ENCODE measurements around the gene MRPL30. TPM values are rescaled to one million over a fixed set of nuclear protein-coding genes. Genes with fewer than 3 reads are reported as not detected.
"Not testable (repeated sequence)": the region's sequence is repeated elsewhere in the genome, so short reads cannot be mapped to it uniquely, and the experiment has no call there.

MRPL30 gene
- total RNA-seq, result 10 to 100 TPM; 20.7 to 21.2 TPM
- 10 to 100 TPM; 19.1 to 23.5 (median 20.4) TPM for polyA plus RNA-seq
- 13.8 to 36.0 (median 27.7) reads per million in 6 experiments for total RNA-seq

DNA sequence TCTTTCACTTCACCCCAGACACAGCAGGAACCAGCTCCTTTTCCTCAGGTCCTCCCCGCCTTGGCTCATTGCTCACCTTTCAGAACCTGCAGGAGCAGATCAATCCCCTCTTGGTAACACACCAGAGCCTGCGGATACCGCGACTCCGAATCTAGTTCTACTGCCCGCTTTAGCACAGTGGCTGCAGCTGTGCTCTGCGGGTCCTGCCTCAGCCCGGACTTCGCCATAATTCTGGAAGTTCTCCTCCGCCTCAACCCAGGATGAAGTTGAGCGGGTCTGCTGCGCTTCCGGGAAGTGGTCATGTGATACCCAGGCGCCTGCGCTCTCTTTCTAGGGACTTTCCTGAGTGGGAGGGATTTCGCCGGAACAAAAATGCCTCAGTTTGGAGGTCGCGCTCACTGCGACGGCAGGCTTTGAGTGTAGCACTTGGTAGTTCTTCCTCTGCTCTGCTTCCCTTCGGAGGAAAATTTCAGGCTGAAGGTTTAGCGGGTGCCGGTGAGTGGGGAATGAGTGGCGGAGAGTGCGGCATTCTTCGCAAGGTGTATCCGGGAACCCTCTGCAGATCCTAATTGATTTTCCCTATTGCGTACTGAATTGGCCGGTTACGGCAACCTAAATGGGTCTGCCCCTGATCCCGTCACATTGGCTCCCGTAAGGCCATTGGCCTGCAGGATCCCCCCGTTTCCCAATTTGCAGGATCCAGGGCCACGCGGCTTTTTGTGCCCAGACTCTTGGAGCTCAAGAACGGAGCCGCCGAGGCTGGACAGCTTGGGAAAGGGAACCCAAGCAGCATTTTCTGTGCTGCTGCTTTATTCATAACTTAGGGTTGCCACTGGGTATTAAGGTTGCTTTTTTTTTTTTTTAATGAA is at the start of gene MRPL30, which contains the start of gene MITD1:
MRPL30 (plus strand) TSS at position 430 of the 869 bp plus-strand sequence. CDS start 5,020 bp downstream, outside the sequence.
MITD1 (minus strand) TSS at position 304 of the 869 bp plus-strand sequence; CDS start at position 227, 77 bp downstream.
- ATAC-seq (peak; percentile 94 to 96), DNase-seq (peak; percentile 77 to 94 (median 92))
- peaks cover 32 to 73% (median 66%) of the 10 kb centered on the region in 4 donors for H3K4me1 Mint-ChIP-seq
- H3K4me3 Mint-ChIP-seq, result peak within 1 kb of the TSS; percentile 92 to 100 (median 99)
- H3K36me3 Mint-ChIP-seq, result peaks cover 0 to 19% (median 3%) of the 10 kb centered on the region in 3 donors
- H3K27ac Mint-ChIP-seq, result peak within 1 kb of the TSS; percentile 99 to 100 (median 99)
- POLR2A ChIA-PET, result interaction anchor here (0.6 to 2.5 kb wide), 8 partner anchors 14 to 768 kb away, joined by 3 to 24 read pairs (median 8); partner anchors contain the start of genes C2orf15, EIF5B, LIPT1 and REV1
- H3K9me3 Mint-ChIP-seq, result no peaks in the 10 kb centered on the region
- H3K27me3 Mint-ChIP-seq, result no peaks in the 10 kb centered on the region

DNA sequence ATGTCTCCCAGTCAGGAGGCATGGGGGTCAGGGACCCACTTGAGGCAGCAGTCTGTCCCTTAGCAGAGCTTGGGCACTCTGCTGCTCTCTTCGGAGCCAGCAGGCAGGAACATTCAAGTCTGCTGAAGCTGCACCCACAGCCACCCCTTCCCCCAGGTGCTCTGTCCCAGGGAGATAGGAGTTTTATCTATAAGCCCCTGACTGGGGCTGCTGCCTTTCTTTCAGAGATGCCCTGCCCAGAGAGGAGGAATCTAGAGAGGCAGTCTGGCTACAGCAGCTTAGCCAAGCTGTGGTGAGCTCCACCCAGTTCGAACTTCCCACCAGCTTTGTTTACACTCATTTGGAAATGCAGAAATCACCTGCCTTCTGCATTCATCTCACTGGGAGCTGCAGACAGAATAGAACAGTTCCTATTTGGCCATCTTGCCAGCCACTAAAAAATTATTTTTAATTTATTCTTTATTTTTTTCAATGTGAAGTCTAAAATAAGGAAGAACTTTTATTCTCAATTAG is 45.9 kb upstream of the MRPL30 start:
- H3K4me3 Mint-ChIP-seq, DNase-seq, ATAC-seq, POLR2A ChIA-PET, H3K27me3 Mint-ChIP-seq, H3K27ac Mint-ChIP-seq: not testable (repeated sequence)
- H3K9me3 Mint-ChIP-seq, result peaks cover 7 to 62% (median 40%) of the 10 kb centered on the region in 9 donors
- H3K4me1 Mint-ChIP-seq, result peaks cover 7 to 11% (median 8%) of the 10 kb centered on the region in 4 donors
- H3K36me3 Mint-ChIP-seq, result peaks cover 10 to 67% (median 38%) of the 10 kb centered on the region in 3 donors

DNA sequence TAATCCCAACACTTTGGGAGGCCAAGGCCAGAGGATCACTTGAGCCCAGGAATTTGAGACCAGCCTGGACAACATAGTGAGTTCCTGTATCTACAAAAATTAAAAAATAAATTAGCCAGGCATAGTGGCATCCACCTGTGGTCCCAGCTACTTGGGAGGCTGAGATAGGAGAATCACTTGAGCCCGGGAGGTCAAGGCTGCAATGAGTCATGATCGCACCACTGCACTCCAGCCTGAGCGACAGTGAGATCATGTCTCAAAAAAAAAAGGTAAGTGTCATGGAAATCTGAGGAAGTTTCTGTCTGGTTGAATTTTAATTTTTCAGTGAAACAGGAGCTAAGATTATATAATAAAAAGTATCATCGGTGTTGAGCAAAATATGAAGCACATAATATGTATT is 42.0 kb upstream of the MRPL30 start:
- DNase-seq (no peak), ATAC-seq (no peak)
- Mint-ChIP-seq H3K9me3 (peaks cover 0 to 24% (median 15%) of the 10 kb centered on the region in 9 donors), H3K4me3 (peak overlapping the region in 3 of 10 donors; percentile 27 to 48 (median 36)), H3K36me3 (peaks cover 9 to 35% (median 19%) of the 10 kb centered on the region in 3 donors), H3K27ac (peak overlapping the region in 4 of 10 donors; percentile 21 to 56 (median 29)), H3K27me3 (no peaks in the 10 kb centered on the region), H3K4me1 (peaks cover 10 to 29% (median 24%) of the 10 kb centered on the region in 4 donors)
- POLR2A ChIA-PET, result interaction anchor here (2.2 kb wide), 1 partner anchor 16 kb away, joined by 8 read pairs; the partner anchor contains the start of genes LIPT1 and TSGA10

DNA sequence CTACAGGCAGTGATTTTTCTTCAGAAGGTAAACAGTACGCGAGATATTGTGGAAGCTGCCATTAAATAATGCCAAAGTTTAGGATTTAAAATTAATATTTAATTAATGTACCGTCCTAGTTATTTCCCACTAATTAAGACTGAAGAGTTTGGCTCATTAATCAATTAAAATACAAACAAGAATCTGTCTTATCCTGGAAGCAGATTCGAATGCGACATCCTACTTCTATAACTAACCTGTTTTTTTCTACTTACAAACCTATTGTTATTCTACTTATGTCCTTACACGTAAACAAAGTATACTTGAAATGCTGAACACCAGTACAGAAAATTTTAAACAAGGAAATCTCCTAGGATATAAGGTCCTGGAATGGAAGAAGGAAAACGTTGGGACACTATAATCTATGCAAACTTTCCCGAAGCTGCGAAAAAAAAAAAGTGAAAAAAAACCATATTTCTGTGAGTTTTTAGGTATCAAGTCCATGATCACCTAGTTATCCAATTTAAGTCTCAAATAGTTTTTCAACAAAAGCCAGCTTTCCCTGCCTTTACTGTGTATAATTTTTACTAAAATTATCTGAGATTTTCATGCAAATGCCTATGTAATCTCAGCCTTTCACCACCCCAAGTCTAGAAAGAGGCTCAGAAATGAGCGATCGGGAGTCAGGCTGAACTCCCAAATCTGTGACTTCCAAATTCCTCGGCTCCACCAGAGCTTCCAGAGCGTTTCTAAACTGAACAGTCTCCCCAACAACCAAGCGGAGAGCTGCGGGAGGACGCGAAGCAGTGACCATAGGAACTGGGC is 40.7 kb upstream of the MRPL30 start:
- POLR2A ChIA-PET, result interaction anchor here (0.9 to 4.4 kb wide), 7 partner anchors 10 to 197 kb away, joined by 3 to 90 read pairs (median 8); partner anchors contain the start of genes EIF5B, LIPT1, MITD1 and MRPL30

DNA sequence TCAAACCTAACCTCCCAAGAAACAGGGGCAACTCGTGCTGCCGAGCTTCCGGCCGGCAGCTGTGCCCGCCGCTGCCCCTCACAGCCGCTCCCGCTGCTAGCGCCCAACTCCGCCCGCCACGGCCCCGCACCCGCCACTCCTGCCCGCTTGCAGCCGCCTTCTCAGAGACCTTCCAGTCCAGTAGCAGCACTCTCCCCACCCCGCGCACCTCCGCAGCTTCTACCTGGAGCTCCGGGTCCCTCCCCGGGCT is 40.2 kb upstream of the MRPL30 start:
- Mint-ChIP-seq H3K9me3 (peaks cover 0 to 13% (median 6%) of the 10 kb centered on the region in 9 donors), H3K4me1 (peaks cover 10 to 29% (median 26%) of the 10 kb centered on the region in 4 donors), H3K36me3 (peaks cover 9 to 23% (median 10%) of the 10 kb centered on the region in 3 donors), H3K4me3 (peak overlapping the region; percentile 92 to 99 (median 97)), H3K27me3 (no peaks in the 10 kb centered on the region), H3K27ac (peak overlapping the region; percentile 96 to 99 (median 99))
- DNase-seq (no peak), ATAC-seq (no peak)
- POLR2A ChIA-PET, result interaction anchor here (0.5 to 4.4 kb wide), 12 partner anchors 9 to 243 kb away, joined by 3 to 90 read pairs (median 4); partner anchors contain the start of genes EIF5B, LIPT1, MITD1 and MRPL30

More for the DNA sequence above, 40.7 kb upstream of the MRPL30 start:
- H3K9me3 Mint-ChIP-seq, result peaks cover 0 to 14% (median 8%) of the 10 kb centered on the region in 9 donors
- DNase-seq (no peak), ATAC-seq (no peak)
- no peaks in the 10 kb centered on the region for H3K27me3 Mint-ChIP-seq
- H3K27ac Mint-ChIP-seq, result peak overlapping the region; percentile 96 to 99 (median 99)
- peaks cover 9 to 25% (median 10%) of the 10 kb centered on the region in 3 donors for H3K36me3 Mint-ChIP-seq
- H3K4me3 Mint-ChIP-seq, result peak overlapping the region; percentile 92 to 99 (median 97)
- H3K4me1 Mint-ChIP-seq, result peaks cover 10 to 29% (median 26%) of the 10 kb centered on the region in 4 donors

DNA sequence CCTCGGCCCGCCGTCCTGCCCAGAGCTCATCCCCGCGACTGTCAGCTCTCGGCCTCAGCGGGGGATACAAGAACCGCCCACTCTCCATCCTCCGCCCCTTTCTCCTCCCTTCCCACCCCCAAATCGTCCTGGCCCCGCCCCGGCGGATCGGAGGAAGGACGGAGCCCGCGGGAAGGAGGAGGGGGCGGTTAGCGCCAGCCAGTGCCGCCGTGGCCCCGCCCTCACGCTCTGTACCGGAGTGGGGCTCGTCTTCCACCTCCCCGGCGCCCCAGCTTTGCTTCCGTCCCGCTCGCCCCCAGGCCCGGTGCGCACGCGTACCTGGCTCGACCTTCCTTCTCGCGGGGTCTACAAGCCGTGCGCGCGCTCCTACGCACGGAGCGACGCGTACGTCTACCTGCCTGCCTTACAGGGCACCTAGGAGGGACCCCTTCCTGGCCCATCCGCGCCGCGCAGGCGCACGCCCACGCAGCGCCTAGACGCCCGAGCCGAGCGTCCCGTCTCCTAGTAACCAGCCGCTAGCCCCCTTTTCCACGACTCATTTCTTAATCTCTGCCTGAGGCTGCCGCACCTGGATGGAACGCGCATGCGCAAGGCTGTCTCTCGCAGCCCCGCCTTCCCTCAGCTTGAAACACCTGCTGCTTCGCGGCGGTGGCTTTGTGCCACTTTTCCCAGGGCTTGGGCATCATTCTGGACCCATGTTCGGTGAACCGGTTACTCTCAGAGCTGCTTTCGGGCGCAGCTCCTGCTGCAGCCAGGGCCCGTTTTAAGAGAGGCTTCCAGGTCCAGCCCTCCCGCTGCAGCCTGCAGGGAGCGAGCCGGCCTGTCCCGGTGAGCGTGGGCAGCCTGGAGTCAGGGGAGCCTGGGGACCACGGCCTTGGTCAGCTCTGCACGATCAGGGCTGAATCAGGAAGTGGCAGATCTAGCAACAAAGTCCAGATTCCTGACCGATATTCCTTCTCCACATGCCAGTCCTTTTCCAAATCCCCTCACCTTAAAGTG is 39.6 kb upstream of the MRPL30 start, which contains the start of gene C2orf15:
C2orf15 (plus strand) TSS at position 598 of the 999 bp plus-strand sequence. CDS start 8,852 bp downstream, outside the sequence.
- Mint-ChIP-seq H3K9me3 (peaks cover 0 to 13% (median 6%) of the 10 kb centered on the region in 9 donors), H3K36me3 (peaks cover 9 to 19% (median 10%) of the 10 kb centered on the region in 3 donors), H3K4me3 (peak within 1 kb of the TSS; percentile 92 to 99 (median 97)), H3K27ac (peak within 1 kb of the TSS; percentile 96 to 99 (median 99)), H3K27me3 (no peaks in the 10 kb centered on the region), H3K4me1 (peaks cover 10 to 29% (median 26%) of the 10 kb centered on the region in 4 donors)
- DNase-seq, result peak; percentile 94 to 98 (median 98)
- ATAC-seq, result peak; percentile 86 to 89
- POLR2A ChIA-PET, result interaction anchor here (0.5 to 4.4 kb wide), 12 partner anchors 8 to 242 kb away, joined by 3 to 90 read pairs (median 4); partner anchors contain the start of genes EIF5B, LIPT1, MITD1 and MRPL30

DNA sequence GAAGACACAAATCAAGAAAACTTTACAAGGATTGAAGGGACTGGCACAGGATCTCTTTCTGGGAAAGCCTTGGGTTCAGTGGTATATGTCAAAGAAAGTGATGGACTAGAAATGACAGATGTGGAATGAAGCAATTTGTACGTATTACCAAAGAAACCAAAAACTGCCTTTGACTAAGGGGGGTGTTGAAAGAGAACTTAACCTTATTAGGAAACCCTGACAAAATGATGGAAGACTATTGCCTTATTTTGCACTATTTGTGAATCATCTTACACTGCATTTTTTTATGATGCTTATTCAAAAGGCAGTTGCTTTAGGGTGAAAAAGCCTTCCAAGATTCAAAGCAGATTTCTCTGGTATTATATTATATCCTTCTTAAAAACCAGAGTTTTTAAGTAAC is 30.3 kb upstream of the MRPL30 start:
- peaks cover 6 to 8% (median 7%) of the 10 kb centered on the region in 4 donors for H3K4me1 Mint-ChIP-seq
- ATAC-seq (no peak), DNase-seq (no peak)
- H3K9me3 Mint-ChIP-seq, result no peaks in the 10 kb centered on the region
- H3K27ac Mint-ChIP-seq, result no peak overlapping the region
- no peaks in the 10 kb centered on the region for H3K27me3 Mint-ChIP-seq
- peaks cover 0 to 16% (median 1%) of the 10 kb centered on the region in 3 donors for H3K36me3 Mint-ChIP-seq
- POLR2A ChIA-PET, result no interaction called here
- no peak overlapping the region for H3K4me3 Mint-ChIP-seq

DNA sequence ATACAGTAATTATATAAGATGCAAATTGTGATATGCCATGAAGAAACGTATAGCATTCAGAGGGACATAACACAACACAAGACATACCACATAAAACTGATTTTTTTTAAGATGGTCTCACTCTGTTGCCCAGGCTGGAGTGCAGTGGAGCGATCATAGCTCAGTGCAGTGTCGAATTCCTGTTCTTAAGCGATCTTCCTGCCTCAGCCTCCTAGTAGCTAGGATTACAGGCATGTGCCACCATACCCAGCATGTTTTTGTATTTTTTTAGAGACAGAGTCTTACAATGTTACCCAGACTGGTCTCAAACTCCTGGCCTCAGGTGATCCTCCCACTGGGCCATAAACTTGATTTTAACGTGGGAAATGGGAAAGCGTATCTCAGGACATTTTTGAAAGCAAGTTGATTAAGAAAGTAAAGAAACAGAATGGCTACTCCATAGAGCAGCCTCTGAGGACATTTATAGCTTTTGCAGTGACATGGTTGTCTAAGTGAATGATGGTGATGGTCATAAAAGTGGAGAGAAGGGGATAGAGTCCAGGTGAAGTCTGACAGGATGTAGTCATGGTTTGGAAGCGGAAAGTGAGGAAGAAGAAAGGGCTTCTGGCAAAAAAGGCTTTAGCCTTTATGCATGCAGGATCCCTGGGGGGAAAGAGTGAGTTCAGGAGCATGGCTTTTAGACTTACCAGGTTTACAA is 28.6 kb upstream of the MRPL30 start:
- Mint-ChIP-seq H3K27me3 (no peaks in the 10 kb centered on the region), H3K4me1 (peaks cover 0 to 25% (median 15%) of the 10 kb centered on the region in 4 donors), H3K27ac (no peak overlapping the region), H3K9me3 (no peaks in the 10 kb centered on the region), H3K36me3 (peaks cover 1 to 24% (median 3%) of the 10 kb centered on the region in 3 donors), H3K4me3 (no peak overlapping the region)
- ATAC-seq (no peak), DNase-seq (no peak)
- POLR2A ChIA-PET, result interaction anchor here (0.5 to 4.3 kb wide), 2 partner anchors 10 to 344 kb away, joined by 3 to 90 read pairs; partner anchors contain the start of gene C2orf15

DNA sequence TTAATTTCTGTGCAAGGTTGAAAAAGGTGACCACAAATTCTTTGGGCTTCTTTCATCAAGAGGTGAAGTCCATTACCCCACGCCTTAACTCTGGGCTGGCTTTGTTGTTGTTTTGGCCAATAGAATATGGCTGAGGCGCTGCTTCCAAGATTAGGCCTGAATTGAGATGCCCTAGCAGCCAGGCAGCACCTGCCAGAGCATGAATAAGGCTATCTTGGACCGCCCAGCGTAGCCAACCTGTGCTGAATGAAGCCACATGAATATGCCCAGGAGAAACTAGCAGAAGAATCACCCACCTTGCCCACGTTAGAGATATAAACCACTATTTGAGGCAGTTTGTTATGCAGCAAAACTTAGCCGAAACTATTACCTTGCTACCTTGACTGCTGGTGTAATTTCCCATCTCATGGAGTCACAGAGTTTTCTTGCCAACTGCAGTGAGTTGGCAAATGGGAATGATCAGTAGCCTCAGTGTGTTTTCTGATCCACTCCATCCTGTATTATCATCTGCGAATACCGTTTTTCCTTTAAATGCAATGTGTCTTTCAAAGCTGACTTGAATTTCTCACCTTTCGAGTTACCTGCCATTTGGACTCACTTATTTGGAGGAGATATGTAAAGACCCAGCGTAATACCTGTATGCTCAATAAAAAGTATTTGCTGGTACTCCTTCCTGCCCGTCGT is 26.9 kb upstream of the MRPL30 start:
- peaks cover 6 to 33% (median 19%) of the 10 kb centered on the region in 4 donors for H3K4me1 Mint-ChIP-seq
- ATAC-seq, result no peak
- peaks cover 5 to 35% (median 8%) of the 10 kb centered on the region in 3 donors for H3K36me3 Mint-ChIP-seq
- peak overlapping the region in 3 of 10 donors; percentile 88 to 94 (median 89) for H3K4me3 Mint-ChIP-seq
- no peaks in the 10 kb centered on the region for H3K27me3 Mint-ChIP-seq
- no peaks in the 10 kb centered on the region for H3K9me3 Mint-ChIP-seq
- POLR2A ChIA-PET, result interaction anchor here (0.6 to 4.3 kb wide), 6 partner anchors 12 to 436 kb away, joined by 3 to 90 read pairs (median 16); partner anchors contain the start of genes C2orf15, EIF5B, MITD1 and MRPL30
- peak overlapping the region in 1 of 10 donors; percentile 96 for H3K27ac Mint-ChIP-seq
- DNase-seq, result no peak

All from naive thymus-derived CD8-positive, alpha-beta T cell (primary cell).